ENCODE measurements around the gene RSAD1.

The RSAD1 gene

DNA sequence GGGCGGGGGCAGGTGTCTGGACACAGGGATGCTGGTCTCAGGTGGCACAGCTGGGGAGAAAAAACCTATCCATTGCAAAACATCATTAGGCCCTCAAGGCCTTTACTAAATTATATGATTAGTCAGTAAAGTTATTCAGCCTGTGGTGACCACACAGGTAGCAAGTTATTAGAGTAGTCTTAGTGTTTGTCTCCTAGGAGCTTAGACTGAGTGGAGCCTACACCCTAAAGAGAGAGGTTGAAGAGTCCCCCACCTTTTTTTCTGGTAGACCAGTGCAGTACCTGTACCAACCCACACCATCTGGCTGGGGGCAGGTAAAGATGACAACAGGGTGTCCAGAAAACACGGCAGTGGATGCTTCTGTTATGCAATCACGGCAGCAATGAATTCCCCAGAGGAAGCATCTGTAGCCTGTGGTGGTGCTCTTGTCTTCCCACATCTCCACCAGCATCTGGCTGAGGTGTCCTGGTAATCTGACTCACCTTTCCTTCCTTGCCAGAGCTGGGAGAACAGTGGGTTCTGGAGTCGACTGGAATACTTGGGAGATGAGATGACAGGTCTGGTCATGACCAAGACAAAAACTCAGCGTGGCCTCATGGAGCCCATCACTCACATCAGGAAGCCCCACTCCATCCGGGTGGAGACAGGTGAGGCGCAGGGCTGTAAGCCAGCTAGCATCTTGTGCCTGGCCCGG lies 40.6 kb downstream of the RSAD1 start:
- no peak for DNase-seq (ENCODE audit: low read depth)

DNA sequence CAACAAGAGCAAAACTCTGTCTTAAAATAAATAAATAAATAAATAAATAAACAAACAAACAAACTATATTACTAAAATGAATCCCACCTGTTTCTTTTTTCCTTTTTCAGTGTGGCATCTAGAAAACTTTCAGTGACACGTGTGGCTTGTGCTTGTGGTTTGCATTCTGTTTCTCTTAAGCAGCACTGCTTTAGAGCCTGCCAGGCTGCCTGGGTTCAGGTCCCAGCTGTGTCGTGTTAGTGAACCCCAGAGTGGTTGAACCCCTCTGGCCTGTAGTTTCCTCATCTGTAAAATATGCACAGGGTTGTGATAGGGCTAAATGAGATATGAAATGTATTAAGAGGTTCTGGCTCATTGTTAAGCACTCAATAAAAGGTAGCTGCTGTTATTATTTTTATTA lies 41.8 kb downstream of the RSAD1 start:
- DNase-seq (ENCODE audit: low read depth): no peak

DNA sequence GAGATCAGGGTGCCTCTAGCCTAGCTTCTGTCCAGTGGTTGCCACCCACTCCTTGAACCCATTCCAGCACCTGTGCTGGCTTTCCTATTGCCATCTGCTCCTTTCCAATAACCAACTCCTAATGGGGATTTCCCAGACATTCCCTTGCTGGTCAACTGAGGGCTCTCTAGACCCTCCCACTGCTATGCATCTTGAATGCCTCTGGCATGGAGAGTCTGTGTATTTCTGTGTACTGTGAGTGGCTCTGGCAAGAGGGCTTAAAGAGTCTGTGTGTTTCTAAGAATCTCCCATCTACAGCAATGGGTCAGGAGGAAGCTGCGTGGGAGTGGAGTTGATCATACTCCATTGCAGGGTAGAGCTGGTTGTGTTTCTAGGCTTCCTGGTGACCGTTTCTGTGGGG lies 42.9 kb downstream of the RSAD1 start:
- no peak for DNase-seq (ENCODE audit: low read depth)

DNA sequence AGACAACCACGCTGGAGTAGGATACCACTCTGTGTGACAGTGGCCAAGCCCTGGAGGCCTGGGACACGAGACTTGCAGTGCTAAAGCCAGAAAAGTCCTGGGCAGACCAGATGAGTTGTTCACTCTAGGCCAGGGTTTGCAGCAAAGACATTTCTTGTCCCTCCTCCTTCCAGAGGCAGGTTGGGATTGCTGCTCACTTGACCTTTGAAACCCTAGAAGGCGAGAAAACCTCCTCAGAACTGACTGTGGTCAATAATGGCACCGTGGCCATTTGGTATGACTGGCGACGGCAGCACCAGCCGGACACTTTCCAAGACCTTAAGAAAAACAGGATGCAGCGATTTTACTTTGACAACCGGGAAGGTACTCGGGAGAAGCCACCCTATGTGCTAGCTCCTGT lies 44.1 kb downstream of the RSAD1 start:
- DNase-seq (ENCODE audit: low read depth): no peak

DNA sequence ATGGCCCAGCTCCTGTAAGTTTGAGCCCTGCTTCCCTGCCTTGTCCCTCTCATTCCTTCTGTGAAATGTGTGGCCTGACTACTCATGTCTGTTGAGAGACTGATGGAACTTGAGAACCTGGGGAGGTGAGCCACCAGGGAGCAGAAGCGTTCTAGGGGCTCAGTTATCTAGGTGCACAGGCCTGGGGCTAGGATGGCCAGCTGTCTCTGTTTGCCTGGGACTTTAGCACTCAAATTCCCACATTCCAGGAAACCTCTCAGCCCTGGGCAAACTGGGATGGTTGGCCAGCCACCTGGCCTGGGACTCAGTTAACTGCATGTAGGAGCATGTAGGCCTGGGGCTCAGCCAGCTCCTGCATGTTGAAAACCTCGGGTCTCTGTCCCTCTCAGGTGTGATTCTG lies 44.5 kb downstream of the RSAD1 start:
- no peak for DNase-seq (ENCODE audit: low read depth)

DNA sequence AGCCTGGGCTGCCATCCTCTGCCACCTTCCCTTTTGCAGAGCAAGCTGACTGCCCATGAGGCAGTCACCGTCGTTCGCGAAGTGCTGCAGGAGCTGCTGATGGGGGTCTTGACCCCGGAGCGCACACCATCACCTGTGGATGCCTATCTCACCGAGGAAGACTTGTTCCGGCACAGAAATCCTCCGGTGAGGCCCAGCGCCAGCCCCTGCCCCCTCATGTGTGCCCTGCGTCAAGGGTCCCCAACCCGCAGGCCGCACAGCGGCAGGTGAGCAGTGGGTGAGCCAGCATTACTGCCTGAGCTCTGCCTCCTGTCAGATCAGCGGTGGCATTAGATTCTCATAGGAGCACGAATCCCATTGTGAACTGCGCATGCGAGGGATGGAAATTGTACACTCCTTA lies 46.2 kb downstream of the RSAD1 start:
- DNase-seq (ENCODE audit: low read depth): no peak

DNA sequence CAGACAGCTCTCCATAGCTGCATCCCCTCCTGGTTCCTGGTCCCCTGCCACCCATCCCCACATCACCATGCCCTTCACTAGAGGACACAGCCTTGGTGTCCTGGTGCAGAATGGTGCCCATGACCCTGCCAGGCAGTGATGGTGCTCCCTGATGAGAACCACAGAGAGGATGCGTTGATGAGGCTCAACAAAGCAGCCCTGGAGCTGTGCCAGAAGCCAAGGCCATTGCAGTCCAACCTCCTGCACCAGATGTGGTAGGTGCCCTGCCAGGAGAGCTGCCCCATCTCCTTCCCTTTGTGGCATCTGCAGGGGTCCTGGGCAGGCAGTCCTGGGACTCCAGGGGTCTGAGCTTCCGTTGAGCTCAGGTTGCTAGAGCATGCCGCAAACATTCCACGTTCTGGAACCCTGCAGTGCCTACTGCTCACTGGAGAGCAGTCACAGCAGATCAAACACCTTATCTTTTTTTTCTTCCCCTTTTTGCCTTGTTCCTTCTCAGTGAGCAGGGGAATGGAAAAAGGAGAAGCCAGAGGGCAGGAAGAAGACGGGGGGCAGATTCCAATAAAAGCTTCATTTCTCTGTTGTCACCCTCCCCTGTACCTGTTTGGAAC lies 48.6 kb downstream of the RSAD1 start:
- no peak for DNase-seq (ENCODE audit: low read depth)

DNA sequence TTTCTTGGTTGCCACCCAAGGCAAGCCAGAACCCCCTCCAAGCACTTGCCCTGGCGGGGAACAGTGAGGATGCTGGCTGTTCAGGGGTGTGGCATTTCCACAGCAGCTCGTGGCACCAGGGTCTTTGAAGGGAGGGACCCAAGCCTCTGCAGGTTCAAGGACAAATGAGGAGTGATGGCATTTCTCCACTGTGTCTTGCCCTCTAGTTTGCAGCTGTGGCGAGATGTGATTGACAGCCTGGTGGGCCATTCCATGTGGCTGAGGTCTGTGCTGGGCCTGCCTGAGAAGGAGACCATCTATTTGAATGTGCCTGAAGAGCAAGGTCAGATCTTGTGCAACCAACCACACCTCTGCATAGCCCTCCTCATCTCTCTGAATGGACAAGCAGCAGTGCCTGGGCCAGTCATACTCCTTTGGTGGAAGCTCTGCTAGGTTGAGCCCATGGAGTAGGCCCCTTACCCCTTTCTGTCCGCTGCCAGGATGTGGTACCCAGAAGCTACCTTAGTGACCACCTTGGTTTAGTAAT lies 49.4 kb downstream of the RSAD1 start:
- DNase-seq (ENCODE audit: low read depth): no peak

DNA sequence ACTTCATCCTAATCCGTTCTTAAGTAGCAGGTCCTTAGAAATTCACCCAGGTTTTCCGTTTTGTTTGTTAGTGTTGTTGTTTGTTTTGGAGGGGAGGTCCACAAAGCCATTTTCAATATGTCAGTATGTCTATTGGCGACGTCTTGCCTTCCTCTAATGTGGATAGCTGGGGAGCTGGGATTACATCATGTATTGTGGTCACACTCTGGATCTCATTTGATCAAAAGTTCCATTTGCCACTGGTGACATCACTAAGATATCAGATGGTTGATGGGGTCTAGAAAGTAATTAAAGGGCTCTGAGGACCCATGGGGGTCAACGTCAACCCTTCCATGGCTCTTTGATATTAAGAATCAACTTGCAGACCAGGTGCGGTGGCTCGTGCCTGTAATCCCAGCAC lies 51.2 kb downstream of the RSAD1 start:
- DNase-seq (ENCODE audit: low read depth): no peak

DNA sequence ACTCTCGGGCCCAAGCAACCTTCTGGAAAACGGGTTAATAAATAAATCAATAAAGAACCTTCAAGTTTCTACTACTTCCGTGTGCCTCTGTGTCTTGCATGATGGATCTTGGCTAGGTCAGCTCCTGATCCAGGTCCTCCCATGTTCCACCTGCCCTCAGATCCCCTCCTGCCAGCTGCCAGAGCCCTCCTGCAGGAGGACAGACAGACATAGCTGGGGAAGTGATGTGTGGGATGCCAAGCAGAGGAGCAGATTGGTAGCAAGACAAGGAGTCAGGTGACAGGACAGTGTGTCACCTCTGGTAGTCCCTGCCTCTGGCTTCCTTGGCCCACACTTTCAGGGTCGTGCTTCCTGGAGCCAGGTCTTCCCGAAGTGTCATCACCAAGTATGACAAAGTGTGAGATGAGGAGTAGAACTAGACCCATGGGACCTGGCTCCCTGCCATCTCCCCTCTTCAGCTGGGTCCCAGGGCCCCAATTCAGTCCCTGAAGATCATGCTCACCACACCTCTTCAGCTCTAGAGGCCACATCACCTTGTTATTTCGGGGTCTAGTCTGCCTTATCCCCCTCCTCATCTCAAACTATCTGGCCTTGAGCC lies 52.9 kb downstream of the RSAD1 start:
- no peak for DNase-seq (ENCODE audit: low read depth)

DNA sequence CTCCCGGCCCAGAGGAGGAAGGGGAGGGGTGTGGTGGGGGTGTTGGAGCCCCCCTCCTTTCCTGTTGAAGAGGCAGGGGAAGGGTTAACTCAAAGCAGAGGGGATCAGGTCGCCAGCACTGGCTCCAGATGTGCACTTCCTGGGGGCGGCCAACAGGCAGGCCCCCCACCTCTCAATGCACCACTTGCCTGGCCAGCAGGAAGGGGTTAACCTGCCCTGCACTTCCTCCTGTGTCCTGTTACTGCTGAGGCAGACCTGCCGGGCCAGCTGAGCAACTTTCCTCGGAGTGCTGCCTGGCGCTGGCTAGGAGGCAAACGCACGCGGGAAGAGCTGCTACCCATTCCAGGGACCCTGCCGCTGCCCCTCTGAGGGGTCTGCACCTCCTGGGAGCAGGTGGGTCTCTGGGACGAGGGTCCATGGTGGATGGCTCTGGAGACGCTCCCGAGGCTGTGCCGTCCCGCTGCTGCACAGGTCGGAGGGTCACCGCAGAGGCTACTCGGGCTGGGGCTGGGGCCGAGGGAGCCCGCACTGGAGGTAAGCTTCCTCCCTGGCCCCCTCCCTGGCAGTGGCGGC lies 53.9 kb downstream of the RSAD1 start, which contains the start of gene EPN3:
TSS of gene EPN3 (plus strand) at position 284 of the 573 bp plus-strand sequence. CDS start 3,822 bp downstream, outside the sequence.
- DNase-seq (ENCODE audit: low read depth): no peak

DNA sequence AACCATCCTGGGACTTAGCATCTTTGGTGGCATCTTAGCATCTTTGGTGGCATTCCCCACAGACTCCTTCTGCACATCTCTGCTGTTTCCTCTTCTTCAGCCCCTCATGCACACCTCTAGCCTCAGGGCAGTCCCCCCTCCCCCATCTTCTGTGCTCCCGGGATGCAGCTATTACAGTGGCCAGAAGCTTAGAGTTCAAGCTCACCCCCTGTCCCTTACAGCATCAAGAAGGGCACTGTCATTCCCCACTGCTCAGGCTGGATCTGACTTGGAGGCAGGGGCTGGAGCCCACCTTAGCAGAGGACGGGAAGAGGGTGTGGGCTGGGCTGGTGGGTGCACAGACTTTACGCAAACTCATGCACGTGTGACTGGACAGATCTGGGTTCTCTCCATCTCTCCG lies 54.5 kb downstream of the RSAD1 start:
- DNase-seq (ENCODE audit: low read depth): no peak

DNA sequence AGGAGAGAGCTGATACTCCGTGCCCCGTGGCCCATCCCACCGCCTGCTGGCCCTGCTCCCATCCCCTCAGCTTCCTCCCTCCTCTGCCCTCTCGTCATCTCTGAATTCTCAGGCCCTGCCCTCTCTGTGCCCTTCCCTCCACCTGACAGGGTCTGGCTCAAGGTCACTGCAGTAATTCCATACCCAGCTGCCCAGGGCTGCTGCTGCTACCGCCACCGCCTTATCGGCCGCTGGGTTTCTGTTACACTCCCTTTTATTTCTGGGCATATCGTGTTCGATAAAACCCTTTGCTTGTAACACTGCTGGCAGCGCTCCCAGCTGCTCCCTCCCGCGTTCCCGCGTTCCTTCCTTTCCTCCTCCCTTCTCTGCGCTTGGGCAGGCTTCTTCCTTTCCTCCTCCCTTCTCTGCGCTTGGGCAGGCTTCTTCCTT lies 55.1 kb downstream of the RSAD1 start:
- no peak for DNase-seq (ENCODE audit: low read depth)

DNA sequence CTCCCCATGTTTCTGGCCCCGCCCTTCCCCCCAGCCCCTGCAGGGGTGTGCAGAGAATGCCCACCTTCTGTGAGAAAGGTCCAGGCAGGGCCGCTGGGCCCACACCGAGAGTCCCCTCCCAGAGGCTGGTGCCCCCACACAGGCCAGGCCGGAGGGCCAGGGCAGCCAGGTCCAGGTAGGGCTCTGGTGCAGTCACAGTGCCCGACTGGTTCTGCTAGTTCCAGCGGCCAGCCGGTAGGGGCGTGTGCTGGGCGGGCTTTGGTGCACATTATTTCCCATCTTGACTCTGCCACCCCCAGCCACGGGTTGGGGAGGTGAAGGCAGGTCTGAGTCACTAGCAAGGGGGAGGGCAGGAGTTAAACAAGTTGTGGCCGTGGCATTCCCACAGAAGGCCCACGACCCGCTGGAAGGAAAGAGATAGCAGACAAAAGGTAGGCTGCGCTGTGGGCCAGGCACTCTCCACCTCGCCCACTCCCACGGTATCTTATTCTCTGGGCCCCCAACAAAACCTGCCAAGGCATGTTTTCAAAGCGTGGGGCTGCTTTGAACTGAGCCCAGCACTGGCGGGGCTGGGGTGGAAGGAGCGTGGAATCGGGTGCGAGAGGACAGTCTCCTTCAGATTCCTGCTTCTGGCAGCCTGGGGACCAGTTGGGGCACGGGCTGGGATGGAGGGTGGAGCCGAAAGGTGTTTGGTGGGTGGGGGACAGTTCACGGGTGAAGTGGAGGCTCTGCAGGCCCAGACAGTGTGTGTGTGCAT lies 55.7 kb downstream of the RSAD1 start:
- DNase-seq (ENCODE audit: low read depth): no peak

DNA sequence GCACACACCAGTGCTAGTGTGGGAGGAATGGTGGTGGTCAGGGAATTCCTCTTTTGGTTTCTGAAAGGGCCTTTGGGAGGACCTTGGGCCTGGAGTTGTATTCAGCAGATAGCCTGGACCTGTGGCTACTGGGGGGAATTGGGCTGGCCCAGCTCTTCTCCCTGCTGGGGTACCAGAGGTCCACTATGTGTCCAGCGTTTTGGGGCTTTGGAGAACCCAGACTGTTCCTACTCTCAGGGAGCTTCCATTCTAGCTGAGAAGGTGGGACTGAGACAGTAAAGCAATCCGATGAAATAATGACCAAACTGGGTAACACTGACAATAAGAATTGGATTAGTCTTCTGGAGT lies 56.3 kb downstream of the RSAD1 start:
- no peak for DNase-seq (ENCODE audit: low read depth)

DNA sequence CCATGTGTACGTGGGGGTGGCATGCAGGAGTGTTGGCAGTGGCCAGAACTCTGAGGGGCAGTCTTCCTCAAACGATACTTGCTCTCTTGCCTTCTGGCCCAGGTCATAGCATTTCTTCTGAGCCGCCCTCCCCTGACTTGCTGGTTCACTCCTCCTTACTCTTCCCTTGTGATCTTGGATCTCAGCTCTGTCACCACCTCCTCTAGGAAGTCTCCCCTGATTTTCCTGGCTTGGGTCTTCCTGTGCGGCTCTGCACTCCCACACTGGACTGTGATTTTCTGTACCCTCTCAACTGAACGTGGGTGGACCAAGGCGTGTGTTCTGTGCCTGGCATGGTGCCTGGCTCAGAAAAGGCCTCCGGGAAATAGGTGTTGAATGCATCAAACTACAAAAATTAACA lies 56.7 kb downstream of the RSAD1 start:
- no peak for DNase-seq (ENCODE audit: low read depth)

All from activated T-cell treated with anti-CD3 and anti-CD28 coated beads for 1 hour (primary cell).